G401 (cell line): ENCODE data around the gene AQP9. TPM values are rescaled to one million over a fixed set of nuclear protein-coding genes. Genes with fewer than 3 reads are reported as not detected.

Experiments used
- DNase-seq: peaks from one replicate; pipeline ENCODE4 v3.0.0-alpha.2; 2015; ENCODE audit warnings: low spot score
- in situ Hi-C: cut with HindIII; loops from 2 replicates; pipeline ENCODE4 v1.10.0; 2016; ENCODE audit warnings: low sequenced_read_pairs, mixed read lengths
- total RNA-seq: library from RNA; depleted of rRNA; stranded (reverse); fragments of >200 nt; shearing (Covaris generic); gene quantifications from 2 replicates; pipeline ENCODE4 v1.2.3, GENCODE V29; 2014; rRNA removed

The AQP9 gene
- total RNA-seq, 1 experiment from 2014 or later = not detected

DNA sequence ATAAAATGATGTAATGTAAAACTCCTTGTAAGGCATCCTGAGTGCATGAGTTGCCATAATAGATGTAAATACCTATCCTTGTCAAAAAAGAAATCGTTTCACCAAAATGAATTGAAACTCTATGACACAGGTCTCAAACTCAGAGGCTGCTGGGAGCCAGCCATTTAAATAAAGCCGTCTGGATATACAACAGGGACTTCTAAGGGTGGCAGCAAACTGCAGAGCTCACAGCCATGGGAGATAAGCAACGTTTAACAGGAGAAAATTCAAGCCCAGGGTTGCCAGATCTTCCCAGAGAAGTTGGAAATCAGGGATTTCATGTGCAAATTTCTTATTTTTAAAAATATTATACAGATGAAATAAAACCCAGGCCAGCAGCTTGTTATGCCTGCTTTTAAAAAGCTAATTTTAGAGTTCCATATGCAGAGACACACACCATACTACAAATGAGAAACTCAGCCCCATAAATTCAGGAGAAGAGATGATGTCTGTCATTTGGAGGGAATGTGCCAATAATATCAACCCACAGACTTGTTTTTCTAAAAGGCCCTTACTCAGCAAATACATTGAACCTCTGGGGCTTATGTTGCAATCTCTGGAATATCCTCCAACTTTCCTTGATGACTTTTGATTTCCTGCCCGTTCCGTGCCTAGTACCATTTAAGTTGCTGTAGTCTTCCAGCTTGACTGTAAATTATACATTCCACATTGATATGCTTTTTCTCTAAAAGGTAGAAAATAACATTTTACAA, 75.6 kb downstream of the AQP9 start:
- in situ Hi-C loops = no loop called here
- DNase-seq = no peak

DNA sequence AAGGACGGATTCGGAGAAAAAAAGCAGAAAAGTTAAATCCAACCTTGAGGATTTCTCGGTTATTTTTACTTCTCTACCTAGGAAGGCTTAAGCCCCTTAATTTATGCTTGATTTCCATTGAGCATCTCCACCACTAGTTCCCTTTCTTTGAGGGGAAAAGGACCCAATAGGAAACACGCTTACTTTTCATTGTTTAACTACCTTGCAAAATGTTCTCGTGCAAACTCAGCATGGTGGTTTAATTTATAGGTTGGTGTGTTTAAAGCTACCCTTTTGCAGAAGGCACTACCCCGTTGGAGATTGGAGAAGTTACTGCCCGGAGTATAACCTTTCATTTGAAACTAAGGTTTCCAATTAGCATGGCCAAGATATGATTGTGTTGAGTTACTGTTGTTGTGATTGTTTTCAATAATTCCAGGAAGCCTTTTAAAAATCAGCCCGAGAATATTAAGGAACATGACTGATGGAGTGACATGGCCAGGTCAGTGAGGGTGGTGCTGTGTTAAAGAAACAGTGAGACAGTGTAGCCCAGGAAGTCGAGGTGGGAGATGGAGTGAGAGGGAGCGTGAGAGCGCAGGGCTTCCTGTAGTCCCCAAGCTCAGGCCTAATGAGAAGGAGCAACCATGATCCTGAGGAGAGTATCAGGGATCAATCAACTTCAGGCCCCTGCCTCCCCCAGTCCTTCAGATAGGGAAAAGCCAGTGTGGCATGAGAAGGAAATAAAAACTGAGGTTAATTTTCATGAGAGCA, 76.6 kb downstream of the AQP9 start:
- in situ Hi-C loops = no loop called here
- DNase-seq = no peak

DNA sequence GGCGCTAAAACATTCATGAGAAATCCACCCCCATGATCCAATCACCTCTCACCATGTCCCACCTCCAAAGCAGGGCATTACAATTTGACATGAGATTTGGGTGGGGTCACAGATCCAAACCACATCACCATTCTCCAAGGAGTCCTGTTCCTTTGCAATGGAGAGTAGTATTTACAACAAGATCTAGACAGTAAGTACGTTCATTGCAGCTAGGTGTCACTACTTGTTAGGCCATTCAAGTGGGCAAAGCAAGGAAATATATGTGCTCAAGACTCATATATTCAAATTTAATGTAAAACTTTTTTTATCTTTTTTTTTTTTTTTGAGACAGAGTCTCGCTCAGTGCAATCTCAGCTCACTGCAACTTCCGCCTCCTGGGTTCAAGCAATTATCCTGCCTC, 79.3 kb downstream of the AQP9 start:
- no peak for DNase-seq
- in situ Hi-C loops = no loop called here

DNA sequence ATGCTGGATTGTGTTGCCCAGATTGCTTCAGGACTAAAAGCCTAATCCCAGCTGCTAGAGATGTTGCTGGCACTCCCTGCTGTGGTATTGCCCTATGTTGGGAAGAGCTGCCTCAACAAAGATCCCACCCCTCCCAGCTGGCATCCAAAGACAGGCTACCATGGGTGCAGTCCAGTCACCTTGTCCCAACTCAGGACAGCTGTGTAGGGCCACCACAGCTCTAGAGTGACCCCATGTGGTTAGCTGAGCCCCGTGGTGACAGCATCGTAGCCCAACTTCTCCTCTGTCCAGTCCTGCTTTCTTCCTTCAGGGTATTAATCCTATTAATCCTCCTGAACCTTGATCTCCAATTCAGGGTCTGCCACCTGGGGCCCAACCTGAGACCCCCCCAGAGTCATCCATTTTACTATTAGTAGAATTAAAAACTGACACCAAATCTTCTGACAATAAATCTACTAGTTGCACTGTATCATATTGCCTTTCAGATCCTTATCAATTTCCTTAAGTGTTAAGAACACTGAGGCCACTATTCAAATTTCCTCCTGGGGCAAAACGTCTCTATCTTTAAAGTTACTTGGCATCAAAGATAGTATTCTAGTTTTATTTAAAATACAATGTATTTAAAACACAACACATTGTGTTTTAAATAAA, 83.5 kb downstream of the AQP9 start:
- no peak for DNase-seq
- in situ Hi-C loops = no loop called here

DNA sequence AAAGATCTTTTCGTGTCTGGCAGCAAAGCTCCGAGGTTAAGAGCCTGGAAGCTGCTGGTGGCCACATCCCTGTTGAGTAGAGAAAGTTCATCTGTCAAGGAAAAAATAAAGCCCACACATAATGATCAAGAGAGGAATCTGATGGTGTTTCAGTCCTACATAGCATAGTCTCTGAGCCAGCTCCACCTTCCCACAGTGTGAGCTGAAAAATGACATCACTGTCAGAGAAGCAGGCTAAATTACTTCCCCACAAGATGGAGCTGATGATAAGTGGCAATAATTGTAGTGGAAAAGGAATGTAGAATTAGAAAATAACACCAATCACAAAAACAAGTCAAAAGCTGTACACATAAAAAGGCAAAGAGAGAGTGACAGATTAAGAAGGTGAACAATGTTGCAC, 84.5 kb downstream of the AQP9 start:
- in situ Hi-C loops = no loop called here
- no peak for DNase-seq

DNA sequence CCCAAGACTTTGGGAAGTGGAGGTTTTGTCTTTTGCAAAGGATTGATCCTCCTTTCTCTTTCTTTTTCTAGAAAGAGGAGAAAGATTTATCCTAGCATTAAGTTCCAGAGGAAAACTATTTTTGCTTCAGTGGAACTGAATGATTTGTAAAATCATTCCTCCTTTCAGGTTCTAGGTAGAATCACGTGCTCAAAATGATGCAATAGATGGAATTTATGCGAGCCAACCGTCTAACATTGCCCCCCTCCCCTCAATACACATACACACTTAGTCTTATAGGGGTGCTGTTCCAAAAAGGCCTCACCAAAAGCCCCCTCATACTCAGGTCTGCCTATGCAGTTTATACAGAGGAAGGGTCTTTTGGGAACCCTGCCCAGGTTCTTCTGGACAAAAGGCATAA, 85.3 kb downstream of the AQP9 start:
- no peak for DNase-seq
- in situ Hi-C loops = no loop called here

DNA sequence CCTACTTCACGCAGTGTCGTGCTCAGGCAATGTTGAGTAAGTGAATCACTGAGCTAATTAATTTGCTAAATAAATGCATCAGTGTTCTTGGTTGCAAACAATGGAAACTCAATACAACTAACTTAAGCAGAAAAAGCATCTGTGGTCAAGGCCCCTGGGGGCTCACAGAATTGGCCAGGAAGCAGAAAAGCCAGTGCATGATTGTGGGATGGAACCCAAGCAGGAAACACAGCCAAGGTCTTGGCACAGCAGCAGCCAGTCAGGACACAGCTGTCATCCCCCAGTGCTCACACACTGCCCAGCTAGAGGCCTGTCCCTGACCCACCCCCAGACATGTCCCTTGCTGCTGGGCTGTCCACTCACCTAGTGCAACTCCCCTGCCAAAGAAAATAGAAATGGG, 85.9 kb downstream of the AQP9 start:
- DNase-seq = no peak
- in situ Hi-C loops = no loop called here

DNA sequence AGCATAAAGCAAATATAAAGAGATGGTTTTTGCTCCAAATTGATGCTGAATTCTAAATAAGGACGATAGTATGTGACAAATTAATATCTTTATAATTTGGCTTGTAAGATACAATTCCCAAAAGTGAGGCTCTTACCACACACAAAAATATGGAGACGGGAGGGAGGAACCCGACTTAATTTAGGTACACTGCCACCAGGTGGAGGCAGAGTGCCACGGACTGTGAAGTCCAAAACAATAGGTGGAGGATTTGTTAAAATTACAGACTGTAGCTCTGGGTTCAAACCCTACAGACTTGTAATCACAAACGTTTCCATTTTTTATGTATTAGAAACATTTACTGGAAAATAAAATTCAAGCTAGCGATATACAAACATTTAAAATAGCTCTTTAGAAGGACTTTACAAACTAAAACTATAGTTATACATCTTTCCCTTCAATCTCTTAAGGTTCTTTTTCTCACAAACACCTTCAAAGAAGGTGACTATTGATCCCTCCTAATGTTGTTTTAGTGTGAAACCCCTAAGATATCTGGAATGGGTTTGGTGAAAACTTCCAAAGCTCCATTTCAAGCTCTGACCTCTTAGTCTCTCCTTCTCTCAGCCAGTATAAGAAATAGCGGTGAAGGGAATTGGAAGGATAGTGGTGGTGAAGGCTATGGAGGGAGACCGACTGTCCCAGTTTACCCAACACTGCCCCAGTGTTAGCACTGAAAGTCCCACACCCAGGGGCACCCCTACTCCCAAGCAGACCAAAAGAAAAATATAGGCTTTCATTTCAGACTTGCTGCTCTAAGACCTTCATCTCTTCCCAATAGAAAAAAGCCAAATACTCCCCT, 89.7 kb downstream of the AQP9 start:
- in situ Hi-C loops = no loop called here
- DNase-seq = peak; percentile 84

DNA sequence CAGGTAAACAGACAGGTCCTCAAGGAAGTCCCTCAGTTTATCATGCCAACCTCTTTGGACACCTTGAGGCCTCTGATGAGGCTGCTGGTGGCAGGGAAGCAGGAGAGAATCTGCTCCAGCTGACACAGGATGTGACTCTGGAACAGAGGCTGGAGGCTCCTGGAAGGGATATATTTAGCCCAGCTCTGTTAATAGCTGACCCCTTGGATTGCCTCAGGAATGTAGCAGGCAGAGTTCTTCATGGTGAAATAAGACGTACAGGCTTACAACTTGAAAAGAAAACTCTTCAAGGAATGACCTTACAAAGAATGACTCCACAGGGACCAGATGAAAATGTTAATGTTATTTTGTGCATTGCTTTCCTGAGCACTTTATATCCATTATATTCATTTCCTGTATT, 90.5 kb downstream of the AQP9 start:
- in situ Hi-C loops = no loop called here
- no peak for DNase-seq

DNA sequence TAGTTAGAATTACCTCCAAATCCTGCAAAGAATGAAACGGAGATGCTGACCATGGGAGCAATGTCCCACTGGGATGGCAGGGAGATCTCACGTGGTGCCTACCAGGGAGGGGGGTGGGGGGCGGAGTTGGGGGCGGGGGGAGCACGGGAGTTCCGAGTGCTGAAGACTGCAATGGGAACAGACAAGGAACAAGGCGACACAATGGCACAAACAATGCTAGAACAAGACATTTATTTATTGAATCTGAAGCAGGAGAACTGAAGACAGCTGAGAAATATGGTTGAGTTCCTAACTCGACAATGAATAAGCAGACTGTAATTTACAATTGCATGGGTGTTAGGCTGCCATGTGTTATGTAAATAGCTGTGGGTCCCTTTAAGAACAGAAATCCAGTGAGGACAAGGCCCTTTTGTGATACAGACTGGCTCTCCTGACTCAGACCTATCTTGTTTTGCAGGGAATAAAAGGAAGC, 91.2 kb downstream of the AQP9 start:
- in situ Hi-C loops = no loop called here
- no peak for DNase-seq

DNA sequence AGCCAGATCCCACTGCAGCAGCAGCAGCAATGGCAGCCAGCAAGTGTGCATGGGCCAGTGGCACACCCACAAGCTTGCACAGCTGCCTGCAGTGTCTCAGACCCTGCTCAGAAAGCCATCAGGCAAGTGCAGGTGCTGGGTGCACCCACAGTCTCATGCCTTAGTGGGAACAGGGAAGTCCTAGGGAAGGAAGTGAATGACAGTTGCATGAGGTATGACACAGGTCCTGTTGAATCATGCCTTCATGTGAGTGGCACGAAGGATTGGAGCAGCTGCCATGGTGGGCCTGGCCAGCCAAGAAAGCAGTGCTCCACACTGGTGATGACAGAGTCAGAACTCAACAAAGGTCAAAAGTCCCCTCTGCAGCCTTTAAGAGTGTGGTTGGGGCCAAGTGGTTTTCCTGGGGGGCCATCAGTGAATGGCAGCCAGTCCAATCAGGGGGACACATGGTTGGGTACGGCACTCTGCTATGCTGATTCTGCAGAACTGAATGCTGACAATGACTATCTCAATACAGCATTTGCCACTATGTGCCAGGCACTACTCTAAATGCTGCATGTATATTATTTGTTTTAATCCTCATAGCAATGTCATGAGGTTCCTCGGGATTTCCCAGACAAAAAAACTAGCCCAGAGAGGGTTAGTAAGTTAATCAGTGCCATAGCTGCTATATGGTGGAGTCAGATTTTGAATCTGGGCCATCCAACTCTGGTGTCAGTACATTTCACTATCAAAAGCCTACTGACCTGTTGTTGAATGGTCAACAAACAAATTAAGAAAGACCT, 94.3 kb downstream of the AQP9 start:
- in situ Hi-C loops = no loop called here
- DNase-seq = no peak

DNA sequence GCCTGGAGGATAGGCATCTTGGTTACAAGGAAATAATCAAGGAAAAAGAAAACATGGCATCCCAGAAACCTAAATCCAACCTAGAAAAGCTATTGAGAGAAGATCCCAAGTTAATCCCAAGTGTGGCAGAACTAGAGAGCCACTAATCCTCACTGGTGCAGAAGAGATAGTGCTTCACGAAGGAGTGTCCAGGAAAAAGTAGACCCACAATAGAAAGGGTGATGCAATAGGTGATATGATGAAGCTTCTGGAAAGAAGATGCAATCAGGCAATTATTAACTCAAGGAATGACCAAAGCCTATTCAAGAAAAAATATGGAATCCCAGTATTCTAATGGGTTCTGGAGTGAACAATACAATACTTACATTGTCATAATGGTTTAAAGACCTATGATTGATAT, 95.2 kb downstream of the AQP9 start:
- in situ Hi-C loops = no loop called here
- DNase-seq = no peak

Other genes starting within 250 kb of the AQP9 start
- gene ALDH1A2, start 72.7 kb upstream of the AQP9 start, total RNA-seq = not detected in 2 replicates